Measurements from ENCODE around the gene JAKMIP2. TPM values are rescaled to one million over a fixed set of nuclear protein-coding genes. Genes with fewer than 3 reads are reported as not detected.

Gene JAKMIP2
- total RNA-seq, 1 donor from 2014 or later, result 6.0 TPM

DNA sequence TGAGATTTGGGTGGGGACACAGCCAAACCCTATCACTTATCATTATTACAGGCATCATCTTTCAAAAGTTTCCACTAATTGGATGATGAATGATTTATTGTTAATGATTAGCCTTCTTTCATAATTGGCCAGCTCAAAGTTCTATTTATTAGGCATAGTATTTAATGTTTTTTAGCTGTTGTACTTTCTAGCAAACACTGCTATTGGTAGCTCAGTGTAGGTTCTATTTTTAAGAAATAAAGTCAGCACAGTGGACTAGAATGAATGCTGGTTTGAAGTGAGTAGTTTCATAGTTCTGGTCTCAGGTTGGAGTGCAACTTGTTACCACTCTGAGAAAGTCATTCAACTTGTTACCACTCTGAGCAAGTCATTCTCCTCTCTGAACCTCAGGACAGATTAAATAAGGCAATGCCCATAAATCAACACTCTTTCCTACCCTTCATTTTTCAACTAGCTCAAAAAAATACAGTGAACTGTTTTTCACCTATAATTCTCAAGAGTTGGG lies 46.9 kb downstream of the JAKMIP2 start:
- Mint-ChIP-seq H3K36me3 (ENCODE audit: insufficient read depth) (no peaks in the 10 kb centered on the region), H3K9me3 (ENCODE audit: low read depth) (peaks cover 5% of the 10 kb centered on the region), H3K27ac (no peak overlapping the region), H3K4me1 (ENCODE audit: low read depth) (peaks cover 21% of the 10 kb centered on the region), H3K27me3 (no peaks in the 10 kb centered on the region), H3K4me3 (ENCODE audit: low read depth) (no peak overlapping the region)
- TF ChIP-seq, protein P1, sequence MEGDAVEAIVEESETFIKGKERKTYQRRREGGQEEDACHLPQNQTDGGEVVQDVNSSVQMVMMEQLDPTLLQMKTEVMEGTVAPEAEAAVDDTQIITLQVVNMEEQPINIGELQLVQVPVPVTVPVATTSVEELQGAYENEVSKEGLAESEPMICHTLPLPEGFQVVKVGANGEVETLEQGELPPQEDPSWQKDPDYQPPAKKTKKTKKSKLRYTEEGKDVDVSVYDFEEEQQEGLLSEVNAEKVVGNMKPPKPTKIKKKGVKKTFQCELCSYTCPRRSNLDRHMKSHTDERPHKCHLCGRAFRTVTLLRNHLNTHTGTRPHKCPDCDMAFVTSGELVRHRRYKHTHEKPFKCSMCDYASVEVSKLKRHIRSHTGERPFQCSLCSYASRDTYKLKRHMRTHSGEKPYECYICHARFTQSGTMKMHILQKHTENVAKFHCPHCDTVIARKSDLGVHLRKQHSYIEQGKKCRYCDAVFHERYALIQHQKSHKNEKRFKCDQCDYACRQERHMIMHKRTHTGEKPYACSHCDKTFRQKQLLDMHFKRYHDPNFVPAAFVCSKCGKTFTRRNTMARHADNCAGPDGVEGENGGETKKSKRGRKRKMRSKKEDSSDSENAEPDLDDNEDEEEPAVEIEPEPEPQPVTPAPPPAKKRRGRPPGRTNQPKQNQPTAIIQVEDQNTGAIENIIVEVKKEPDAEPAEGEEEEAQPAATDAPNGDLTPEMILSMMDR (IDR thresholded peaks at IDR 0.05; ENCODE audit: unreplicated experiment), result no peak
- no peak for DNase-seq (ENCODE audit: low spot score, unreplicated experiment)

DNA sequence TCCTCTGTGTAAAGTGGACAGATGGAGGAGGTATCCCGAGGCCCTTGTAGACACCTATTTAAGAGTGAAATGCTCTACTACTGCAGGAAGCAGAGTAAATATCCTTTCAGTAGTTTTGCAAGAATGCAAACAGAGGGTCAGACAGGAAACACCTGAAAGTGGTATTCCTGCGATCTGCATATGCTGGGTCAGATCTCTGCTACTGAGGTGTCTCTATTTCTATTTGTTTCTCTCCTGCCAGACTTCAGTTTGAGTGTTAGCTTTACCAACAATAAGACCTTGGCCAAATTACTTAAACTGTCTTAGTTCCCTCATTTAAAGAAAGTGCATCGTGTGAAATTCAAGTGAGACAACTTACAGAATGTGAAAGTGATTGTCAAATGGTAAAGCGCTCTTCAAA lies 47.6 kb downstream of the JAKMIP2 start:
- H3K27ac Mint-ChIP-seq, result no peak overlapping the region
- H3K9me3 Mint-ChIP-seq (ENCODE audit: low read depth), result peaks cover 5% of the 10 kb centered on the region
- no peak overlapping the region for H3K4me3 Mint-ChIP-seq (ENCODE audit: low read depth)
- no peaks in the 10 kb centered on the region for H3K36me3 Mint-ChIP-seq (ENCODE audit: insufficient read depth)
- no peaks in the 10 kb centered on the region for H3K27me3 Mint-ChIP-seq
- TF ChIP-seq, protein P1 (IDR thresholded peaks at IDR 0.05; ENCODE audit: unreplicated experiment), result no peak
- peaks cover 21% of the 10 kb centered on the region for H3K4me1 Mint-ChIP-seq (ENCODE audit: low read depth)
- no peak for DNase-seq (ENCODE audit: low spot score, unreplicated experiment)

DNA sequence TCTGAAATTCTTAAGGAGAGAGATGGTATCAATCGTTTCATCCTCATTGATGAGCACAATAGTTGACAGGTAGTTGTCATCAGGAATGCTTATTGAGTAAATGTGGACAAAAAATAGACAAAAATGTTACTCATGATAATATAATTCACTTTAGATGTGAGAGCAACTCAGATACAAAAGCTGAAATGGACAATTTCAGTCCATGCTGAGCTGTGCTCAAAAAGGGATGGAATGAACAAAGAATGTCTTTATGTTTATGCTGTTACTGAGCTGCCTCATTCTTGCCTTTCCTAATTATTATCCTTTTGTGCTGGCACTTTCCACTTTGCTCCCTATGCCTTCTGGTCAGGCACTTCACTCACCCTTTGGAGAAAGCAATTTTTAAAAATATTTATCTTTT lies 49.5 kb downstream of the JAKMIP2 start:
- Mint-ChIP-seq H3K4me3 (ENCODE audit: low read depth) (no peak overlapping the region), H3K27ac (no peak overlapping the region), H3K4me1 (ENCODE audit: low read depth) (peaks cover 18% of the 10 kb centered on the region), H3K36me3 (ENCODE audit: insufficient read depth) (no peaks in the 10 kb centered on the region), H3K9me3 (ENCODE audit: low read depth) (peaks cover 5% of the 10 kb centered on the region), H3K27me3 (no peaks in the 10 kb centered on the region)
- no peak for DNase-seq (ENCODE audit: low spot score, unreplicated experiment)
- TF ChIP-seq, protein P1 (IDR thresholded peaks at IDR 0.05; ENCODE audit: unreplicated experiment), result no peak

DNA sequence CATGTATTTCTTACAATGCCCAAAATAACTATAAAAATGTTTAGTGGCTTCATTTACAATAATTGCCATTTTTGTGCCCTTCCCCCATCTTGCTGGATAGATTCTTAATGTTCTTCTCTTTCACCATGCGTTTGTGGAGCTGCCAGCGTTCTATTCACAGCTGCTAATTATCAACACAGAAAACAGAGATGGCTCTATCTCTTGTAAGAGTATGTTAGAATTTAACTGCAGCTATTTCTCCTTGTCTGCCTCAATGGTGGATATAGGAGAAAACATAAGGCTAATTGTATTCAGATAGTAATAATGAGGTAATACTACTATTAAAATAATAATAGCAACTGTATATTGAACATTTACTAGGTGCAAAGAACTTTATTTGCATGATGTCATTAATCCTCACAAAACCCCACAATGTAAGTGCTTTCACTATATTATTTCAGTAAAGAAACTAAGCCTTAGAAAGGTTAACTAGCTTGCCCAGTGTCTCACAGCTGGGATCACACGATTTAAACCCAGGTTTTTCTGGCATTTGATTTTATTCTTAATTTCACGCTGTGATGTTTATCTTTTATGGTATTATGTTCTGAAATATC lies 50.1 kb downstream of the JAKMIP2 start:
- H3K36me3 Mint-ChIP-seq (ENCODE audit: insufficient read depth), result no peaks in the 10 kb centered on the region
- H3K4me1 Mint-ChIP-seq (ENCODE audit: low read depth), result peaks cover 13% of the 10 kb centered on the region
- H3K27me3 Mint-ChIP-seq, result no peaks in the 10 kb centered on the region
- H3K9me3 Mint-ChIP-seq (ENCODE audit: low read depth), result peaks cover 5% of the 10 kb centered on the region
- no peak for DNase-seq (ENCODE audit: low spot score, unreplicated experiment)
- TF ChIP-seq, protein P1 (IDR thresholded peaks at IDR 0.05; ENCODE audit: unreplicated experiment), result no peak
- no peak overlapping the region for H3K4me3 Mint-ChIP-seq (ENCODE audit: low read depth)
- no peak overlapping the region for H3K27ac Mint-ChIP-seq

DNA sequence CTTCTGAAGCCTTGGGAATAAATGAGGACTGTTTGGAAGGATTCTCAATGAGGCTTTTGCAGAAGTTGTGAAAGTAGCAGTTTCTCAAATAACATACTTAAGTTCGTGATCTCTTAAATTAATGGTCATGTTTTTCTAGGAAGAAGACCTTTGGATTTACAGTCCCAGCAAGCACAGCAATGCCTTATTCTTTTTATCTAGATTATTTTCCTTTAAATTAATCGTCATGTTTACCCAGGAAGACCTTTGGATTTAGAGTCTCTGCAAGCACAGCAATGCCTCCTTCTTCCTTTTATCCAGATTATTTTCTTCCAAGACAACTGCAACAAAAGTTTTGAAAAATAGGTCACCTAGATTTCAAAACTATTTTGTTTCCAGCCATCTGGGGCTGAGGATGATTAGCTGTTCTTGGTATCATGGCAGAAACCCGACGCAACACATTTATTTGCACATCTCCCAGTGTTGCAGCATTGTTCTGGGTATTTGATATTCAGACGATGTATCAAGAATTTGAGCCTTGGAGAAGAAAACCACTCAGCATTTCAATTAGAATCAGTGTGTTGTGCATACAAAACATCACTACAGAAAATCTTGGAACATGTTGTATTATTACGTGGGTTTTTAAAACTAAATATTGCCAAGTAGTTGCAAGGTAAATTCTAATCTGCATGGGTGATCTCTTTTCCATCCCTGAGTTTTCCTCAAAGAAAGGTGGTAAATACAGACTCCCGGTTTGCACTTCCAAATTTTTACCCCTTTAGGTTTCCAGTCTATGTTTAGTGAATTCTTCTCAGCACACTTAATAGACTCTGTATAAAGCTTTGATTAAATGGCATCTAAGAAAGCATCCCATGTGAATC lies 50.9 kb downstream of the JAKMIP2 start:
- Mint-ChIP-seq H3K9me3 (ENCODE audit: low read depth) (peaks cover 5% of the 10 kb centered on the region), H3K36me3 (ENCODE audit: insufficient read depth) (no peaks in the 10 kb centered on the region), H3K27ac (no peak overlapping the region), H3K27me3 (no peaks in the 10 kb centered on the region), H3K4me1 (ENCODE audit: low read depth) (peaks cover 12% of the 10 kb centered on the region), H3K4me3 (ENCODE audit: low read depth) (no peak overlapping the region)
- no peak for DNase-seq (ENCODE audit: low spot score, unreplicated experiment)
- TF ChIP-seq, protein P1 (IDR thresholded peaks at IDR 0.05; ENCODE audit: unreplicated experiment), result no peak

Data from progenitor cell of endocrine pancreas (in vitro differentiated cells).